Measurements from ENCODE around the gene MICAL1. TPM values are rescaled to one million over a fixed set of nuclear protein-coding genes. Genes with fewer than 3 reads are reported as not detected.

MICAL1 gene
- total and polyA plus RNA-seq, 2 of the 8 experiments (the other 6 are each of a cell fraction or from before 2014, with no cell fraction given) = 42.5 to 55.4 TPM

DNA sequence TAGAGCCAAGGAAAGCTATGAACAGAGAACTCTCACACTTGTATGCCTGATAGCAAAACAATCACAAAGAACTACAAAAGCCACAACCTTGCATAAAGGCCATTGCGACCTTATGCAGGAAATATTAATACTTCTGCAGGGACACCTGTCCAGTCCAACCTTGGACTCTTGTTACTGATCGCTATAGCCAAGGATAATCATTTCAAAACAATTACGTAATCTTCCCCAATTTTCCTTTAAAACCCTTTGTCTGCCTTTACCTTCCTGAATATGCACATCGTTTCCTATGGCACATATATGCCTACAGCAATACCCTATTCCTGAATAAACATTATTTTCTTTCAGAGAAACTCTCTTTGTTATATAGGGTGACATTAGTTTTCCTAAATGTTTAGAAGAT is 37.9 kb downstream of the MICAL1 start:
- Histone ChIP-seq H2AFZ (ENCODE audit: low read length) (no peak overlapping the region), H4K8ac (ENCODE audit: extremely low read depth, insufficient read depth, low read length) (no peak overlapping the region), H3K79me2 (ENCODE audit: control insufficient read depth in 1 of 2, insufficient read depth in 2 of 2, low read length in 2 of 2) (no peaks in the 10 kb centered on the region), H2BK120ac (replicated peaks; ENCODE audit: low read depth, low read length) (no peak overlapping the region), H3K56ac (replicated peaks; ENCODE audit: insufficient read length, low read depth, low read length) (no peak overlapping the region), H3K36me3 (ENCODE audit: control insufficient read depth in 2 of 4, insufficient read depth in 4 of 4, low read length in 3 of 4) (no peaks in the 10 kb centered on the region), H3K27ac (ENCODE audit: low read depth, low read length) (no peak overlapping the region), H3K9me3 (ENCODE audit: insufficient read depth in 2 of 2, low read depth in 1 of 2, low read length in 1 of 2) (no peaks in the 10 kb centered on the region), H2BK20ac (ENCODE audit: low read length) (no peak overlapping the region), H3K4me1 (replicated peaks in 1 of 4; ENCODE audit: control insufficient read depth in 3 of 4, insufficient read depth in 4 of 4, low read length in 3 of 4) (peaks cover 0 to 3% (median 0%) of the 10 kb centered on the region in 4 experiments; a peak in 1 of 7 replicates), H2BK5ac (ENCODE audit: low read depth, low read length) (no peak overlapping the region), H4K5ac (ENCODE audit: insufficient read length, low read depth, low read length) (no peak overlapping the region), H3K79me1 (ENCODE audit: low read depth, low read length) (no peaks in the 10 kb centered on the region), H3K14ac (ENCODE audit: insufficient read length) (no peak overlapping the region), H3K18ac (ENCODE audit: extremely low read depth, low read length) (no peak overlapping the region), H2AK5ac (ENCODE audit: low read depth, low read length) (no peak overlapping the region), H4K20me1 (replicated peaks in 1 of 2; ENCODE audit: control insufficient read depth in 1 of 2, insufficient read depth in 2 of 2, low read length in 2 of 2) (no peaks in the 10 kb centered on the region), H3K27me3 (replicated peaks in 1 of 4; ENCODE audit: control insufficient read depth in 3 of 4, extremely low read depth in 1 of 4, insufficient read depth in 3 of 4, low read length in 3 of 4) (no peaks in the 10 kb centered on the region), H3K23ac (ENCODE audit: insufficient read length) (no peak overlapping the region), H3K4me3 (ENCODE audit: extremely low read depth in 1 of 4, insufficient read depth in 2 of 4, low read depth in 3 of 4, low read length in 4 of 4) (no peak overlapping the region), H2BK12ac (ENCODE audit: low read depth, low read length) (no peak overlapping the region), H3K9ac (replicated peaks in 1 of 4; ENCODE audit: extremely low read depth in 1 of 4, low read depth in 3 of 4, low read length in 3 of 4) (no peak overlapping the region), H3K4ac (replicated peaks; ENCODE audit: insufficient read length, low read depth, low read length) (no peak overlapping the region), H4K91ac (replicated peaks; ENCODE audit: insufficient read length, low read length) (no peak overlapping the region), H2BK15ac (ENCODE audit: low read length) (no peak overlapping the region), H3K4me2 (ENCODE audit: insufficient read depth in 1 of 2, low read depth in 2 of 2, low read length in 2 of 2) (no peak overlapping the region), H3K23me2 (ENCODE audit: low read depth, low read length) (no peaks in the 10 kb centered on the region)
- no peak for FAIRE-seq
- DNase-seq (ENCODE audit: low read depth in 1 of 2, low spot score in 2 of 2) = no peak
- POLR2A ChIA-PET (ENCODE audit: partially characterized antibody) = no interaction called here
- CTCF ChIA-PET (ENCODE audit: partially characterized antibody) = no interaction called here
- WGBS, 2 experiments (ENCODE audit: extremely low coverage in 1 of 2, insufficient coverage in 1 of 2, insufficient read length in 1 of 2, insufficient replicate concordance in 2 of 2, low coverage in 1 of 2, low lambda C conversion rate in 2 of 2, missing lambda C conversion rate in 1 of 2) = 91% methylated on average over 4 of the region's 4 CpGs; no CpG with 5 or more reads in 1 of the 2 experiments
- TF ChIP-seq HDAC6 (IDR thresholded peaks at IDR 0.05; ENCODE audit: low read depth, low read length) = no peak
- no peak for TF ChIP-seq SUZ12 (IDR thresholded peaks at IDR 0.05; ENCODE audit: low read length)
- no peak for TF ChIP-seq PHF8 (conservative IDR thresholded peaks at IDR 0.05; ENCODE audit: low read depth, low read length)
- no peak for TF ChIP-seq TEAD4 (IDR thresholded peaks at IDR 0.05; ENCODE audit: low read depth, low read length)

All from H1 (cell line).